Smooth muscle cell (in vitro differentiated cells): ENCODE measurements around the gene MGA. TPM values are rescaled to one million over a fixed set of nuclear protein-coding genes. Genes with fewer than 3 reads are reported as not detected.
"Not testable (repeated sequence)": the region's sequence is repeated elsewhere in the genome, so short reads cannot be mapped to it uniquely, and the experiment has no call there.

Experiments used
- DNase-seq: peaks from one replicate; lab custom pipeline; 2025; ENCODE audit not compliant: unreplicated experiment; lab: John Stamatoyannopoulos, UW
- H2AFZ ChIP-seq: fragments of 200-600 bp; sonication (generic); 2 replicates; pipeline ENCODE4 v1.6.0; 2016; ENCODE audit warnings: antibody characterized with exemption, low read depth, mild to moderate bottlenecking
- H3F3A ChIP-seq: fragments of 200-600 bp; sonication (generic); 2 replicates; pipeline ENCODE4 v1.6.0; 2017; ENCODE audit warnings: antibody characterized with exemption, low read depth
- H3K27ac ChIP-seq: fragments of 200-600 bp; sonication (generic); 2 replicates; pipeline ENCODE4 v1.5.1; 2016; ENCODE audit warnings: low read depth, mild to moderate bottlenecking
- H3K27me3 ChIP-seq: fragments of 200-600 bp; sonication (generic); 2 replicates; pipeline ENCODE4 v1.6.1; 2016; ENCODE audit warnings: low read depth, mild to moderate bottlenecking
- H3K36me3 ChIP-seq: fragments of 200-600 bp; sonication (generic); 2 replicates; pipeline ENCODE4 v1.5.1; 2016; ENCODE audit warnings: low read depth
- H3K4me1 ChIP-seq: fragments of 200-600 bp; sonication (generic); 2 replicates; pipeline ENCODE4 v1.5.1; 2016; ENCODE audit warnings: low read depth
- H3K4me2 ChIP-seq: fragments of 200-600 bp; sonication (generic); 2 replicates; pipeline ENCODE4 v1.6.0; 2016; ENCODE audit warnings: mild to moderate bottlenecking
- H3K4me3 ChIP-seq: fragments of 200-600 bp; sonication (generic); 2 replicates; pipeline ENCODE4 v1.5.1; 2016; ENCODE audit warnings: mild to moderate bottlenecking
- H3K79me2 ChIP-seq: fragments of 200-600 bp; sonication (generic); 2 replicates; pipeline ENCODE4 v1.6.0; 2016; ENCODE audit warnings: low read depth, mild to moderate bottlenecking
- H3K9ac ChIP-seq: fragments of 200-600 bp; sonication (generic); 2 replicates; pipeline ENCODE4 v1.6.0; 2016; ENCODE audit warnings: low read depth
- H3K9me3 ChIP-seq: fragments of 200-600 bp; sonication (generic); replicated peaks from 2 replicates; pipeline ENCODE4 v1.5.1; 2016; ENCODE audit warnings: low read depth
- H4K20me1 ChIP-seq: fragments of 200-600 bp; sonication (generic); 2 replicates; pipeline ENCODE4 v1.6.0; 2016; ENCODE audit warnings: low read depth
- WGBS: methylation state at CpG from one replicate; pipeline ENCODE4 v1.1.7; 2016; ENCODE audit warnings: low lambda C conversion rate; 5-methylcytosine and 5-hydroxymethylcytosine counted together
- polyA plus RNA-seq: library from polyadenylated mRNA; unstranded; fragments of >200 nt; fragmentation: Nextera tagmentation; extraction: Ambion mirVana; gene quantifications from 2 replicates; pipeline ENCODE4 v1.2.1, GENCODE V29; 2016
- total RNA-seq: library from RNA; depleted of rRNA; stranded (reverse); fragments of >200 nt; gene quantifications from 2 replicates; pipeline ENCODE4 v1.2.3, GENCODE V29; 2014
- TF ChIP-seq, protein P1 (sequence below): fragments of 200-600 bp; sonication (generic); IDR thresholded peaks from 2 replicates; pipeline ENCODE4 v1.5.1; 2017; ENCODE audit warnings: borderline replicate concordance, mild to moderate bottlenecking, antibody characterized with exemption; ENCODE audit not compliant: insufficient read depth, poor library complexity, severe bottlenecking

Gene MGA
- total and polyA plus RNA-seq, 2 experiments from 2014 or later: 5.5 to 52.9 TPM

DNA sequence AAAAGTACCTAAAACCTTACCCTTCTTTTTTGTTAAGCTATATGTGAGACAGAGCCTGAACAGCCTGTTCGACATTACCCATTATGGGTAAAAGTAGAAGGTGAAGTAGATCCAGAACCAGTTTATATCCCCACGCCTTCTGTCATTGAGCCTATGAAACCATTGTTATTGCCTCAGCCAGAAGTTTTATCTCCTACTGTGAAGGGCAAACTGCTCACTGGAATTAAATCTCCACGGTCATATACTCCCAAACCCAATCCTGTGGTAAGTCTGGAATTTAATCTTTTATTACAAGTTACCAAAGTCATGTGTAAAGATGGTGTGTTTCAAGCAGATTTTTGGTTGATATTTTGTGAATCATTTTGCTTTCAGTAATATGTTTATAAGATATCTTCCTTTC, 66.9 kb downstream of the MGA start:
- WGBS: 65% methylated on average over 3 of the region's 3 CpGs
- H3K4me1 ChIP-seq: peaks cover 9% of the 10 kb centered on the region
- H3K27me3 ChIP-seq: no peaks in the 10 kb centered on the region
- TF ChIP-seq, protein P1, sequence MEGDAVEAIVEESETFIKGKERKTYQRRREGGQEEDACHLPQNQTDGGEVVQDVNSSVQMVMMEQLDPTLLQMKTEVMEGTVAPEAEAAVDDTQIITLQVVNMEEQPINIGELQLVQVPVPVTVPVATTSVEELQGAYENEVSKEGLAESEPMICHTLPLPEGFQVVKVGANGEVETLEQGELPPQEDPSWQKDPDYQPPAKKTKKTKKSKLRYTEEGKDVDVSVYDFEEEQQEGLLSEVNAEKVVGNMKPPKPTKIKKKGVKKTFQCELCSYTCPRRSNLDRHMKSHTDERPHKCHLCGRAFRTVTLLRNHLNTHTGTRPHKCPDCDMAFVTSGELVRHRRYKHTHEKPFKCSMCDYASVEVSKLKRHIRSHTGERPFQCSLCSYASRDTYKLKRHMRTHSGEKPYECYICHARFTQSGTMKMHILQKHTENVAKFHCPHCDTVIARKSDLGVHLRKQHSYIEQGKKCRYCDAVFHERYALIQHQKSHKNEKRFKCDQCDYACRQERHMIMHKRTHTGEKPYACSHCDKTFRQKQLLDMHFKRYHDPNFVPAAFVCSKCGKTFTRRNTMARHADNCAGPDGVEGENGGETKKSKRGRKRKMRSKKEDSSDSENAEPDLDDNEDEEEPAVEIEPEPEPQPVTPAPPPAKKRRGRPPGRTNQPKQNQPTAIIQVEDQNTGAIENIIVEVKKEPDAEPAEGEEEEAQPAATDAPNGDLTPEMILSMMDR: no peak
- DNase-seq: no peak
- peaks cover 6% of the 10 kb centered on the region for H3K36me3 ChIP-seq
- no peak overlapping the region for H3K4me3 ChIP-seq
- H3K4me2 ChIP-seq: no peak overlapping the region
- peaks cover 44% of the 10 kb centered on the region for H4K20me1 ChIP-seq
- H2AFZ ChIP-seq: no peak overlapping the region
- H3F3A ChIP-seq: no peaks in the 10 kb centered on the region
- no peak overlapping the region for H3K27ac ChIP-seq
- H3K9me3 ChIP-seq: no peaks in the 10 kb centered on the region
- H3K79me2 ChIP-seq: no peaks in the 10 kb centered on the region
- H3K9ac ChIP-seq: no peak overlapping the region

DNA sequence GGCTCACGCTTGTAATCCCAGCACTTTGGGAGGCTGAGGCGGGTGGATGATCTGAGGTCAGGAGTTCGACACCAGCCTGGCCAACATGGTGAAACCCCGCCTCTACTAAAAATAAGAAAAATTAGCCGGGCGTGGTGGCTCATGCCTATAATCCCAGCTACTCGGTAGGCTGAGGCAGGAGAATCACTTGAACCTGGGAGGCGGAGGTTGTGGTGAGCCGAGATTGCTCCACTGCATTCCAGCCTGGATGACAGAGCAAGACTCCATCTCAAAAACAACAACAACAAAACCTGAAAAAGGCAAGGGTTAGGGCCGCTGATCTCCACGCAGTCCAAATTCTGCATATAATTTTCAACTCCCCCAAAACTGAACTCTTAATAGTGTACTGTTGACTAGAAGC, 67.9 kb downstream of the MGA start:
- DNase-seq, H3F3A ChIP-seq, H3K9ac ChIP-seq, H3K9me3 ChIP-seq, H3K27me3 ChIP-seq, H3K4me2 ChIP-seq, H3K79me2 ChIP-seq, H2AFZ ChIP-seq, H3K4me1 ChIP-seq, H3K4me3 ChIP-seq, H3K36me3 ChIP-seq: not testable (repeated sequence)
- Histone ChIP-seq H4K20me1 (peaks cover 44% of the 10 kb centered on the region), H3K27ac (peak overlapping the region; percentile 1)
- WGBS: 81% methylated on average over 11 of the region's 11 CpGs

GRCh38 chr15:41730543-41730942, 70.3 kb downstream of the MGA start:
- peaks cover 9% of the 10 kb centered on the region for H3K4me1 ChIP-seq
- no peak overlapping the region for H2AFZ ChIP-seq
- no peaks in the 10 kb centered on the region for H3K79me2 ChIP-seq
- H3F3A ChIP-seq: no peaks in the 10 kb centered on the region
- H3K9ac ChIP-seq: no peak overlapping the region
- H3K4me3 ChIP-seq: no peak overlapping the region
- no peaks in the 10 kb centered on the region for H3K9me3 ChIP-seq
- TF ChIP-seq, protein P1: no peak
- 79% methylated on average over 4 of the region's 4 CpGs for WGBS
- peaks cover 6% of the 10 kb centered on the region for H3K36me3 ChIP-seq
- no peak overlapping the region for H3K4me2 ChIP-seq
- DNase-seq: no peak
- H3K27ac ChIP-seq: no peak overlapping the region
- H4K20me1 ChIP-seq: peaks cover 27% of the 10 kb centered on the region
- H3K27me3 ChIP-seq: no peaks in the 10 kb centered on the region

DNA sequence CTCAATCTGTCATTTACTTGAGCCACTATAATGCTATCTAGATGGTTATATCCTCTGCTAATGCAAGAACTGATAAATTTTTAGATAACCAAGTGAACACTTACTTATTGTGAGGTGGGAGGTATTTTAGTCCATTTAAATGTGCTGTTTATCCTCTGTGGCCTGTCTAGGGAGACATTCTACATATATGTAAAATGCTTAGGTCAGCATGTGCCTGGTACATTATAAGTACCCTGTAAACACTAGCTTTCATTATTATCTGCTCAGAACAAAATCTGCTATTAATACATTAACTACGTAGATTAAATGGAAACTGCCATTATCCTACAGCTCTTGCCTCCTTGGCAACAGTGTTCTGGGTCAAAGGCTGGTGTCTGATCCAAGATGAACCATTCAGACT, 72.3 kb downstream of the MGA start:
- Histone ChIP-seq H3K4me2 (no peak overlapping the region), H3K36me3 (peaks cover 11% of the 10 kb centered on the region), H3K4me1 (peaks cover under 1% of the 10 kb centered on the region), H3K27ac (no peak overlapping the region), H3K9ac (no peak overlapping the region), H3K27me3 (no peaks in the 10 kb centered on the region), H2AFZ (no peak overlapping the region), H3K79me2 (no peaks in the 10 kb centered on the region), H3K4me3 (no peak overlapping the region), H3K9me3 (no peaks in the 10 kb centered on the region), H4K20me1 (peaks cover 11% of the 10 kb centered on the region), H3F3A (no peaks in the 10 kb centered on the region)
- DNase-seq: no peak
- WGBS: 100% methylated on average over 1 of the region's 1 CpG
- TF ChIP-seq, protein P1: no peak
